Esophagus squamous epithelium (tissue), 5 donors: Measurements from ENCODE around the gene CRELD2. TPM values are rescaled to one million over a fixed set of nuclear protein-coding genes. Genes with fewer than 3 reads are reported as not detected.

Experiments used
- DNase-seq: peaks from one replicate; lab custom pipeline; 2025; lab: John Stamatoyannopoulos, UW
- H3K27ac ChIP-seq, 4 donors: fragments of 200-600 bp; sonication (generic); one replicate each; pipeline ENCODE4 v1.5.1; 2016 to 2019; ENCODE audit warnings: mild to moderate bottlenecking in 1 of 4
- H3K27me3 ChIP-seq, 4 donors: fragments of 200-600 bp; sonication (generic); 1 replicate in 3 of 4; 2 replicates in 1 of 4; pipeline versions ENCODE4 v1.5.1 to v1.6.0; 2017 to 2021; ENCODE audit warnings: antibody characterized with exemption in 1 of 4
- H3K36me3 ChIP-seq, 3 donors: fragments of 200-600 bp; sonication (generic); one replicate each; pipeline ENCODE4 v1.5.1; 2016 to 2019
- H3K4me1 ChIP-seq, 3 donors: fragments of 200-600 bp; sonication (generic); one replicate each; pipeline ENCODE4 v1.5.1; 2017 to 2019
- H3K4me3 ChIP-seq, 4 donors: fragments of 200-600 bp; sonication (generic); 1 replicate in 3 of 4; 2 replicates in 1 of 4; pipeline ENCODE4 v1.5.1; 2016 to 2019; ENCODE audit warnings: mild to moderate bottlenecking in 2 of 4, moderate library complexity in 1 of 4
- H3K9me3 ChIP-seq, 3 donors: fragments of 200-600 bp; sonication (generic); one replicate each; pipeline ENCODE4 v1.5.1; 2016 to 2019
- POLR2A ChIP-seq, 4 donors: fragments of 450-650 bp; IDR thresholded peaks; one replicate each; pipeline ENCODE4 v1.6.1; 2017; ENCODE audit warnings: antibody characterized with exemption in 4 of 4, mild to moderate bottlenecking in 4 of 4, moderate library complexity in 3 of 4
- WGBS, 2 donors: methylation state at CpG; one replicate each; pipeline ENCODE4 v1.1.5; 2018; 5-methylcytosine and 5-hydroxymethylcytosine counted together
- intact Hi-C: fragments of 100-400 bp; cut with DNase I; formaldehyde crosslinking; loops from one replicate; pipeline ENCODE4 v1.15.0; 2022
- total RNA-seq, 4 donors: library from RNA; depleted of rRNA; stranded (reverse); fragments of >200 nt; gene quantifications; one replicate each; pipeline ENCODE4 v1.1.0, GENCODE V29; 2016
- TF ChIP-seq, protein P1 (sequence below), 6 experiments: fragments of 450-650 bp in 4 of 6; fragments of 200-600 bp in 2 of 6; sonication (generic) in 2 of 6; IDR thresholded peaks; one replicate each; pipeline ENCODE4 v1.5.1; 2016 to 2019; ENCODE audit warnings: antibody characterized with exemption in 6 of 6, mild to moderate bottlenecking in 4 of 6, moderate library complexity in 4 of 6
- donor health status: DM: yes; HTN: yes; CAD: no.

The CRELD2 gene
- total RNA-seq, 4 donors from 2014 or later, result 22.7 to 45.7 (median 35.5) TPM

DNA sequence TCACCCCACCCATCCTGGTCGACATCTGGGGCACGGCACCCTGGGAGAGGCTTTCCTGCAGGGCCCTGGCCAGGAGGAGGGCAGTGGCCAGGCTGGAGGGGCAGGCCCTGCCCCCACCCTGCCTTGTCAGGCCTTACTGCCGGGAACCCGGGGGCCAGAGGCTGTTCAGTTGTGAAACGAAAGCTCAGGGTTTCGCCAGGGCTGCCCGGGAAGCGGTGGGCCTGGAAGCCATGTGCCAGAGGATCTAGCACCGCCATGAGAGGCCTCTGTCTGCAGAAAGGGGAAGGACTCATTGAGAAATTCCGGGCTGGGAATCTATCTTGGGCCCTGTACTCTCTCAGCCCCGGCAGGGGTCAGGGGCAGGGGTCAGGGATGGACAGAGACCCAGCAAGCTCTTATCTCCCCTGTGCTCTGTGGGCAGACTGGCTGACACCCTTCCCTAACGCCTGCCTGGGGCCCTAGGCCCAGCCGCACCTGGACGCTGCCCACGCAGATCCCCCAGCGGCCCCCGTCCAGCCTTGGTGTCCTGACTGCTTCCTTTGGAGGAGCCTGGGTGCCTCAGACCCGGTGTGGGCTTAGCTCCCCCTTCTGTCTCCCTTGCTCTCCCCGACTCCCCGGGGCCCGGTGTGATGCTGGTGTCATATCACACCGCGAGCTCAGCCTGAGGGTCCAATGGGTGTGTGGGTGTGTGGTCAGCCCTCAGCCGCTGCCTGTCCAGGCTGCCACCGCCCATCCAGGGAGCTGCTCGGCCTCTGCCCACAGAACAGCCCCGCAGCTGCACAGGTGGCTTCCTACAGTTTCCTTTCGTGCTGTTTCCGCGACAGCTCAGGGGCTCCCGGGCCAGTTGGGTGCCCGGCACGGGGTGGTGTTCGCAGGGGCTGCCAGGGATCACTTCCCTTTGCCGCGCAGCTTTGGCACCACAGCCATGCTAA is 48.6 kb downstream of the CRELD2 start:
- H3K27me3 ChIP-seq, result no peaks in the 10 kb centered on the region
- WGBS, 2 donors, result 35 to 60% methylated on average over 5 to 18 of the region's 36 CpGs
- peak overlapping the region in 3 of 4 donors; percentile 6 to 92 (median 8) for H3K4me3 ChIP-seq
- H3K9me3 ChIP-seq, result no peaks in the 10 kb centered on the region
- peaks cover 77 to 97% (median 86%) of the 10 kb centered on the region in 3 donors for H3K4me1 ChIP-seq
- DNase-seq, result no peak
- intact Hi-C loops, result no loop called here
- H3K27ac ChIP-seq, result peak overlapping the region; percentile 66 to 100 (median 92)
- TF ChIP-seq, protein P1, sequence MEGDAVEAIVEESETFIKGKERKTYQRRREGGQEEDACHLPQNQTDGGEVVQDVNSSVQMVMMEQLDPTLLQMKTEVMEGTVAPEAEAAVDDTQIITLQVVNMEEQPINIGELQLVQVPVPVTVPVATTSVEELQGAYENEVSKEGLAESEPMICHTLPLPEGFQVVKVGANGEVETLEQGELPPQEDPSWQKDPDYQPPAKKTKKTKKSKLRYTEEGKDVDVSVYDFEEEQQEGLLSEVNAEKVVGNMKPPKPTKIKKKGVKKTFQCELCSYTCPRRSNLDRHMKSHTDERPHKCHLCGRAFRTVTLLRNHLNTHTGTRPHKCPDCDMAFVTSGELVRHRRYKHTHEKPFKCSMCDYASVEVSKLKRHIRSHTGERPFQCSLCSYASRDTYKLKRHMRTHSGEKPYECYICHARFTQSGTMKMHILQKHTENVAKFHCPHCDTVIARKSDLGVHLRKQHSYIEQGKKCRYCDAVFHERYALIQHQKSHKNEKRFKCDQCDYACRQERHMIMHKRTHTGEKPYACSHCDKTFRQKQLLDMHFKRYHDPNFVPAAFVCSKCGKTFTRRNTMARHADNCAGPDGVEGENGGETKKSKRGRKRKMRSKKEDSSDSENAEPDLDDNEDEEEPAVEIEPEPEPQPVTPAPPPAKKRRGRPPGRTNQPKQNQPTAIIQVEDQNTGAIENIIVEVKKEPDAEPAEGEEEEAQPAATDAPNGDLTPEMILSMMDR (IDR thresholded peaks at IDR 0.05), result no peak
- peak in 1 of 4 donors; percentile 16 for TF ChIP-seq POLR2A (IDR thresholded peaks at IDR 0.05)
- peaks cover 19 to 38% (median 23%) of the 10 kb centered on the region in 3 donors for H3K36me3 ChIP-seq

DNA sequence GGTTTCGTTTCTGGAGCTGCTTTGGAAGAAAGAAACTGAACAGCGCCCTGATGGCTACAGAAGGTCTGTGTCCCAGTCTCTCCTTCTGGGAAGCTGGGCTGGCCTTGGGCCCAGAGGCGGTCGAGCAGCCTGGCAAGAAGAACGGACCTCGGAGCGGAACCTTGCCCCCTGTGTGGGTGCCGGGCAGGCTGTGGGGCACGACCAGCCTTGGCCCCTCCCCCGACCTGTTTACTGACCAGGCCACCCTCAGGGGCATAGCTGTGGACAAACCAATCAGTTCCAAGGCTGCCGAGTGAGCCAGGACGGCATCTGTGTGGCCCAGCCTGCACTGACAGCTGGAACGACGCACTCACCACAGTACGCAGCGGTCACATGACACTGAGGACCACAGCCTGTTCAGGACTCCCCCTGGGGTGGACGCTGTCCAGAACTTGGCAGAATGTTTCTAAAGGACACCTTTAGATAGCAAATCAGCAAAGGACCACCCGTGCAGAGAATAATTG is 49.3 kb downstream of the CRELD2 start:
- TF ChIP-seq, protein P1 (IDR thresholded peaks at IDR 0.05), result no peak
- no peak for TF ChIP-seq POLR2A (IDR thresholded peaks at IDR 0.05)
- WGBS, 2 donors, result 64 to 69% methylated on average over 2 to 7 of the region's 18 CpGs
- Histone ChIP-seq H3K27me3 (no peaks in the 10 kb centered on the region), H3K9me3 (no peaks in the 10 kb centered on the region), H3K36me3 (peaks cover 17 to 33% (median 19%) of the 10 kb centered on the region in 3 donors), H3K27ac (peak overlapping the region; percentile 66 to 100 (median 92)), H3K4me3 (peak overlapping the region in 3 of 4 donors; percentile 6 to 92 (median 8)), H3K4me1 (peaks cover 75 to 98% (median 85%) of the 10 kb centered on the region in 3 donors)
- intact Hi-C loops, result no loop called here
- no peak for DNase-seq

DNA sequence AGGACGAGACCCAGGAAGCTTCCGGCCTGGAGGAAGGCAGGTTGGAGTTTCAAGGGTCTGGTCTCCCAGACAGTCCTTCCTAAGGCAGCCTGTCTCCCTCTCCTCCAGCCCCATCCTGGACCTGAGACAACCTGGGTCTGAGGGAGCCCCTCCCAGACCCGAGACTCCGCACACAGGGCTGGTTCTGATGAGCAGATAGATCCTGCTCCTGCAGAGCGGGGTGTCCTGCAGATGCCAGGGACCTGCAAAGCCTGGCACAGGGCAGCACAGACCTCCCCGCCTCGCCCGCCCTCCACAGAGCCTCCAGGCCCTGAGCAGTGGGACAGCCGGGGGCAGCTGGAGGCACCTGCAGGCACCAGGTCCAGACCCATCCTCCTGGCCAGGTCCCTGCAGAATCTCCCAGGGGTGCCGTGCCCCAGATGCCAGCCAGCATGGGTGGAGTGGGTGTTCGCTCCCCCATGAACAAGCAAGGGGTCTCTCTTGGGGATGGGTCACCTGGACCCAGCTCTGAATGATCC is 49.9 kb downstream of the CRELD2 start:
- intact Hi-C loops, result no loop called here
- DNase-seq, result no peak

DNA sequence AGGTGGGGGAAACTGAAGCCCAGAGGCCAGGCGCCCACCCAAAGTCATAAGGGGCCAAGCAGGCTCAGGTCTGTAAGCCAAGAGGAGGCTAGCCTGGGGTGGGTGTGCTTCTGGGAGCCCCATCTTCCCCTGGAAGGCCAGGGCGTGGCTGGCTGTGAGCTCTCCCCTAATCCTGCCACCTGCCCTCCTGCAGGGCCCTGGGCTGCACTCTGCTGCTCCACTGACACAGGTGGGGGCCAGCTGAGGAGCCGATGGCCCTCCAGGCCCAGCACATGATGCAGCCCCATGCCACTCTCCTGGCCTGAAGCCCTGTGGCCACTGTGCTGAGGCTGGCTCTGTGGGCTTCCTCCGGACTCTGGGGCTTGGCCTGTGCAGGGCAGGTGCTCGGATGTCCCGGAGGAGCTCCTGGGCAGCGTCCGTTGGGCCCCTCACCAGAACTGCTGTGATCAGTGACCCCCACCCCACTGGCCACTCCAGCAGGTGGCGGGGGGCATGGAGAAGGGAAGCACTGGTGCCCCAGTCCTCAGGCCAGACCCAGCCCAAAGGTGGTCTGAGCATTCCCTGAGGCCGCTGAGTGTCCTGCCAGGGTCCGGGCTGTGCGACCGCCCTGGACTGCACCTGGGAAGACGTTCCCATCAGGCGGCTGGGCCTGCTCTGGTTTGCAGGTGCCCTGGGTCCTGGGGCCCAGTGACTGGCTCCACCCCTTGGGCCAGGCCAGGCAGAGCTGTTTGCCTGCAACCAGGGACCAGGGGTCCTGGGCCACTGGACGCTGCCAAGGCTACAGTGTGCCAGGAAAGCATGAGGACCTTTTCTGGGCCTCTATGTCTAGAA is 50.6 kb downstream of the CRELD2 start:
- no peak overlapping the region for H3K4me3 ChIP-seq
- intact Hi-C loops, result no loop called here
- no peak for DNase-seq
- TF ChIP-seq, protein P1 (IDR thresholded peaks at IDR 0.05), result no peak
- TF ChIP-seq POLR2A (IDR thresholded peaks at IDR 0.05), result no peak
- no CpG with 5 or more reads among the region's 16 CpGs for WGBS, 2 donors
- H3K27ac ChIP-seq, result peak overlapping the region in 3 of 4 donors; percentile 85 to 100 (median 93)
- peaks cover 62 to 85% (median 72%) of the 10 kb centered on the region in 3 donors for H3K4me1 ChIP-seq
- H3K27me3 ChIP-seq, result no peaks in the 10 kb centered on the region
- H3K36me3 ChIP-seq, result peaks cover 4 to 21% (median 7%) of the 10 kb centered on the region in 3 donors
- no peaks in the 10 kb centered on the region for H3K9me3 ChIP-seq

More for the DNA sequence above, 49.9 kb downstream of the CRELD2 start:
- H3K9me3 ChIP-seq, result no peaks in the 10 kb centered on the region
- H3K36me3 ChIP-seq, result peaks cover 10 to 27% (median 13%) of the 10 kb centered on the region in 3 donors
- peaks cover 69 to 91% (median 79%) of the 10 kb centered on the region in 3 donors for H3K4me1 ChIP-seq
- H3K27me3 ChIP-seq, result no peaks in the 10 kb centered on the region
- TF ChIP-seq POLR2A (IDR thresholded peaks at IDR 0.05), result no peak
- TF ChIP-seq, protein P1 (IDR thresholded peaks at IDR 0.05), result no peak
- H3K27ac ChIP-seq, result peak overlapping the region; percentile 66 to 100 (median 92)
- 88 to 94% methylated on average over 2 to 4 of the region's 11 CpGs for whole genome bisulfite sequencing, 2 donors
- no peak overlapping the region for H3K4me3 ChIP-seq
